ENCODE results near the gene TEKT2.

Gene TEKT2

GRCh38 chr1:36067871-36068270 lies 16.0 kb upstream of the TEKT2 start:
- Histone ChIP-seq H3K18ac (ENCODE audit: low read depth in 1 of 2, low read length in 2 of 2) (no peak overlapping the region), H3K9me3 (ENCODE audit: control insufficient read depth, low read length) (no peaks in the 10 kb centered on the region)
- no peak for DNase-seq

GRCh38 chr1:36068866-36069265 lies 15.0 kb upstream of the TEKT2 start:
- no peak overlapping the region for H2AFZ ChIP-seq (ENCODE audit: low read depth, low read length)
- DNase-seq, result no peak
- H2BK5ac ChIP-seq (ENCODE audit: low read depth, low read length, poor library complexity, severe bottlenecking), result no peak overlapping the region
- H3K27ac ChIP-seq (ENCODE audit: low read length, poor library complexity, severe bottlenecking), result no peak overlapping the region
- WGBS, result 85% methylated on average over 2 of the region's 2 CpGs
- H3K27me3 ChIP-seq (ENCODE audit: control insufficient read depth in 1 of 2, insufficient read depth in 1 of 2, low read length in 2 of 2), result no peaks in the 10 kb centered on the region
- no peak overlapping the region for H4K91ac ChIP-seq (ENCODE audit: low read length)
- no peak overlapping the region for H4K8ac ChIP-seq (ENCODE audit: low read length)
- H3K18ac ChIP-seq (ENCODE audit: low read depth in 1 of 2, low read length in 2 of 2), result no peak overlapping the region
- H2BK12ac ChIP-seq (ENCODE audit: low read length in 2 of 2), result no peak overlapping the region
- no peak overlapping the region for H2AK5ac ChIP-seq (ENCODE audit: low read length, severe bottlenecking)
- H3K79me1 ChIP-seq (replicated peaks; ENCODE audit: low read length, poor library complexity, severe bottlenecking), result no peaks in the 10 kb centered on the region
- no peaks in the 10 kb centered on the region for H3K9me3 ChIP-seq (ENCODE audit: control insufficient read depth, low read length)
- no peak overlapping the region for H2BK120ac ChIP-seq (ENCODE audit: low read depth, low read length)
- no peak overlapping the region for H3K4me3 ChIP-seq (ENCODE audit: insufficient read depth in 1 of 2, low read depth in 1 of 2, low read length in 2 of 2)
- no peak overlapping the region for H2BK15ac ChIP-seq (ENCODE audit: low read depth, poor library complexity, severe bottlenecking)
- H3K4me2 ChIP-seq (ENCODE audit: low read length, poor library complexity, severe bottlenecking), result no peak overlapping the region
- no peak overlapping the region for H3K9ac ChIP-seq (ENCODE audit: low read length)
- H3K36me3 ChIP-seq (ENCODE audit: control insufficient read depth in 1 of 2, insufficient read depth in 2 of 2, low read depth in 1 of 2, low read length in 2 of 2), result no peaks in the 10 kb centered on the region
- no peak overlapping the region for H3K4ac ChIP-seq (ENCODE audit: low read depth in 1 of 2, low read length in 2 of 2)
- H3K14ac ChIP-seq (ENCODE audit: low read length in 2 of 2), result no peak overlapping the region
- H3K4me1 ChIP-seq (ENCODE audit: control insufficient read depth, insufficient read depth, low read depth, low read length), result no peaks in the 10 kb centered on the region
- H3K23ac ChIP-seq (ENCODE audit: low read length in 2 of 2), result no peak overlapping the region

More at GRCh38 chr1:36067871-36068270, 16.0 kb upstream of the TEKT2 start:
- Histone ChIP-seq H4K8ac (ENCODE audit: low read length) (no peak overlapping the region), H3K9ac (ENCODE audit: low read length) (no peak overlapping the region), H3K27me3 (ENCODE audit: control insufficient read depth in 1 of 2, insufficient read depth in 1 of 2, low read length in 2 of 2) (no peaks in the 10 kb centered on the region), H3K14ac (ENCODE audit: low read length in 2 of 2) (no peak overlapping the region), H3K23ac (ENCODE audit: low read length in 2 of 2) (no peak overlapping the region), H4K91ac (ENCODE audit: low read length) (no peak overlapping the region), H3K36me3 (ENCODE audit: control insufficient read depth in 1 of 2, insufficient read depth in 2 of 2, low read depth in 1 of 2, low read length in 2 of 2) (no peaks in the 10 kb centered on the region), H3K27ac (ENCODE audit: low read length, poor library complexity, severe bottlenecking) (no peak overlapping the region), H2AK5ac (ENCODE audit: low read length, severe bottlenecking) (no peak overlapping the region), H3K4me3 (ENCODE audit: insufficient read depth in 1 of 2, low read depth in 1 of 2, low read length in 2 of 2) (no peak overlapping the region), H3K79me1 (replicated peaks; ENCODE audit: low read length, poor library complexity, severe bottlenecking) (no peaks in the 10 kb centered on the region), H3K4ac (ENCODE audit: low read depth in 1 of 2, low read length in 2 of 2) (no peak overlapping the region), H2AFZ (ENCODE audit: low read depth, low read length) (no peak overlapping the region), H3K4me2 (ENCODE audit: low read length, poor library complexity, severe bottlenecking) (no peak overlapping the region), H2BK120ac (ENCODE audit: low read depth, low read length) (no peak overlapping the region), H2BK12ac (ENCODE audit: low read length in 2 of 2) (no peak overlapping the region), H2BK5ac (ENCODE audit: low read depth, low read length, poor library complexity, severe bottlenecking) (no peak overlapping the region), H2BK15ac (ENCODE audit: low read depth, poor library complexity, severe bottlenecking) (no peak overlapping the region), H3K4me1 (ENCODE audit: control insufficient read depth, insufficient read depth, low read depth, low read length) (no peaks in the 10 kb centered on the region)

GRCh38 chr1:36070349-36070748 lies 13.5 kb upstream of the TEKT2 start:
- no peak overlapping the region for H3K9ac ChIP-seq (ENCODE audit: low read length)
- H3K36me3 ChIP-seq (ENCODE audit: control insufficient read depth in 1 of 2, insufficient read depth in 2 of 2, low read depth in 1 of 2, low read length in 2 of 2), result no peaks in the 10 kb centered on the region
- H3K18ac ChIP-seq (ENCODE audit: low read depth in 1 of 2, low read length in 2 of 2), result no peak overlapping the region
- H3K4me3 ChIP-seq (ENCODE audit: insufficient read depth in 1 of 2, low read depth in 1 of 2, low read length in 2 of 2), result no peak overlapping the region
- no peak overlapping the region for H3K4ac ChIP-seq (ENCODE audit: low read depth in 1 of 2, low read length in 2 of 2)
- no peak overlapping the region for H3K23ac ChIP-seq (ENCODE audit: low read length in 2 of 2)
- no peak overlapping the region for H2BK12ac ChIP-seq (ENCODE audit: low read length in 2 of 2)
- no peak overlapping the region for H2BK15ac ChIP-seq (ENCODE audit: low read depth, poor library complexity, severe bottlenecking)
- no peak overlapping the region for H3K14ac ChIP-seq (ENCODE audit: low read length in 2 of 2)
- 67% methylated on average over 1 of the region's 2 CpGs for WGBS
- no peak for DNase-seq
- no peak overlapping the region for H3K27ac ChIP-seq (ENCODE audit: low read length, poor library complexity, severe bottlenecking)
- no peak overlapping the region for H2AFZ ChIP-seq (ENCODE audit: low read depth, low read length)
- H3K4me2 ChIP-seq (ENCODE audit: low read length, poor library complexity, severe bottlenecking), result no peak overlapping the region
- H3K4me1 ChIP-seq (ENCODE audit: control insufficient read depth, insufficient read depth, low read depth, low read length), result no peaks in the 10 kb centered on the region
- H2BK120ac ChIP-seq (ENCODE audit: low read depth, low read length), result no peak overlapping the region
- H4K91ac ChIP-seq (ENCODE audit: low read length), result no peak overlapping the region
- no peak overlapping the region for H4K8ac ChIP-seq (ENCODE audit: low read length)
- no peak overlapping the region for H2BK5ac ChIP-seq (ENCODE audit: low read depth, low read length, poor library complexity, severe bottlenecking)
- no peaks in the 10 kb centered on the region for H3K79me1 ChIP-seq (replicated peaks; ENCODE audit: low read length, poor library complexity, severe bottlenecking)
- no peak overlapping the region for H2AK5ac ChIP-seq (ENCODE audit: low read length, severe bottlenecking)
- no peaks in the 10 kb centered on the region for H3K27me3 ChIP-seq (ENCODE audit: control insufficient read depth in 1 of 2, insufficient read depth in 1 of 2, low read length in 2 of 2)
- no peaks in the 10 kb centered on the region for H3K9me3 ChIP-seq (ENCODE audit: control insufficient read depth, low read length)

- H3K4me1 ChIP-seq (ENCODE audit: control insufficient read depth, insufficient read depth, low read depth, low read length), result no peaks in the 10 kb centered on the region
- DNase-seq, result no peak
- H3K4me3 ChIP-seq (ENCODE audit: insufficient read depth in 1 of 2, low read depth in 1 of 2, low read length in 2 of 2), result no peak overlapping the region
- no peak overlapping the region for H3K9ac ChIP-seq (ENCODE audit: low read length)
- no peak overlapping the region for H4K91ac ChIP-seq (ENCODE audit: low read length)
- H4K8ac ChIP-seq (ENCODE audit: low read length), result no peak overlapping the region
- no peaks in the 10 kb centered on the region for H3K9me3 ChIP-seq (ENCODE audit: control insufficient read depth, low read length)
- no peak overlapping the region for H3K4ac ChIP-seq (ENCODE audit: low read depth in 1 of 2, low read length in 2 of 2)
- no peak overlapping the region for H2BK5ac ChIP-seq (ENCODE audit: low read depth, low read length, poor library complexity, severe bottlenecking)
- H3K18ac ChIP-seq (ENCODE audit: low read depth in 1 of 2, low read length in 2 of 2), result no peak overlapping the region
- H2BK15ac ChIP-seq (ENCODE audit: low read depth, poor library complexity, severe bottlenecking), result no peak overlapping the region
- H3K27ac ChIP-seq (ENCODE audit: low read length, poor library complexity, severe bottlenecking), result no peak overlapping the region
- H3K23ac ChIP-seq (ENCODE audit: low read length in 2 of 2), result no peak overlapping the region
- no peaks in the 10 kb centered on the region for H3K27me3 ChIP-seq (ENCODE audit: control insufficient read depth in 1 of 2, insufficient read depth in 1 of 2, low read length in 2 of 2)
- 86% methylated on average over 4 of the region's 4 CpGs for WGBS
- no peak overlapping the region for H2AK5ac ChIP-seq (ENCODE audit: low read length, severe bottlenecking)
- H2BK12ac ChIP-seq (ENCODE audit: low read length in 2 of 2), result no peak overlapping the region
- no peak overlapping the region for H3K4me2 ChIP-seq (ENCODE audit: low read length, poor library complexity, severe bottlenecking)
- H3K79me1 ChIP-seq (replicated peaks; ENCODE audit: low read length, poor library complexity, severe bottlenecking), result no peaks in the 10 kb centered on the region
- no peak overlapping the region for H3K14ac ChIP-seq (ENCODE audit: low read length in 2 of 2)
- H3K36me3 ChIP-seq (ENCODE audit: control insufficient read depth in 1 of 2, insufficient read depth in 2 of 2, low read depth in 1 of 2, low read length in 2 of 2), result no peaks in the 10 kb centered on the region
- no peak overlapping the region for H2BK120ac ChIP-seq (ENCODE audit: low read depth, low read length)
- no peak overlapping the region for H2AFZ ChIP-seq (ENCODE audit: low read depth, low read length)
Measured at GRCh38 chr1:36076979-36077573, 6.8 kb upstream of the TEKT2 start.

Data from mesenchymal stem cell (in vitro differentiated cells and primary cell).